Stimulated activated naive CD8-positive, alpha-beta T cell treated with anti-CD3 and anti-CD28 coated beads, Interleukin-15, Interleukin-2, amounts not matched to agents 100 ng/mL and 50 ng/mL, for 24 hours (primary cell): ENCODE data around the gene PGGT1B.

Experiments
- H3K27ac Mint-ChIP-seq: one replicate; pipeline ENCODE4 v1.8.0; 2021; ENCODE audit warnings: mild to moderate bottlenecking, mixed read lengths
- H3K27me3 Mint-ChIP-seq: one replicate; pipeline ENCODE4 v1.8.0; 2021; ENCODE audit warnings: mixed read lengths
- H3K36me3 Mint-ChIP-seq: one replicate; pipeline ENCODE4 v1.8.0; 2021; ENCODE audit warnings: low read depth, mixed read lengths
- H3K4me1 Mint-ChIP-seq: one replicate; pipeline ENCODE4 v1.8.0; 2021; ENCODE audit warnings: low read depth, mixed read lengths
- H3K4me3 Mint-ChIP-seq: one replicate; pipeline ENCODE4 v1.8.0; 2021; ENCODE audit warnings: mild to moderate bottlenecking, mixed read lengths
- H3K9me3 Mint-ChIP-seq: one replicate; pipeline ENCODE4 v1.8.0; 2021; ENCODE audit warnings: mixed read lengths

PGGT1B gene

DNA sequence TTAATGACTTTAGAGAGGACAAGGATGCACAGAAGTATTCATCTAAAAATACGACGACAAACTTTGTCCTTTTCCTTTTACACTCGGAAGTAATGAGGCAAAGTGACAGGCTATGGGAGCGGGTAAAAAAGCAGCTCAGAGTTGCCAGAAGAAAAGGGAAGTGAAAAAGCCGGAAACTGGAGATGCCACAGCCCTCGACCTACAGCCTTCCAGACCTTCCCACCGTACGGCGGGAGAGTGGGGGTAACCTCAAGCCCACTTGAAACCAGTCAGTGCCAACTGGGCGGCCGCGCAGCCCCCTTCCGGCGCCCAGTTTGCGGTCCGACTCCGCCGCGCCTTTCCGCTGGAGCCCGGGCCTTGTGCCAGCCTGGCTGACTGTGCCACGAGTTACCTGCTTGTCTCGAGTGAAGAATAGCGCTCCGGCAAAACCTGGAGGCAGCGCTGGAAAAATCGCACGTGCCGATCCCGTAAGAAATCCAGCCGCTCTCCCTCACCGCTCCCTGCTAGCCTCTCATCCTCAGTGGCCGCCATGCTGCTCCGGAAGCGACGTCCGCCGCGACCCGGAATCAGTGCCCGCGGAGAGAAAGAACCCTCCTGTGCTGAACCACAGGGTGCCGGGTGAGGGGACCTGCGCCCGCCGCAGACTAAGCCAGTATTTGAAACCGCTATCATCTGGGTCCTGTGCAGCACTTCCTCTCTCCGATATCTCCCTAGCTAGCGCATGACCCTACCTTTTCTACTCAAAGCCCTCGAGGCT lies at the start of gene PGGT1B:
Gene PGGT1B, minus strand, starts transcription at position 557 of the 757 bp plus-strand sequence. Its CDS starts 26 bp downstream, at position 531.
- peak within 1 kb of the TSS; percentile 91 for H3K4me3 Mint-ChIP-seq
- peak within 1 kb of the TSS; percentile 86 for H3K27ac Mint-ChIP-seq
- no peaks in the 10 kb centered on the region for H3K27me3 Mint-ChIP-seq
- no peaks in the 10 kb centered on the region for H3K36me3 Mint-ChIP-seq
- H3K9me3 Mint-ChIP-seq, result no peaks in the 10 kb centered on the region
- H3K4me1 Mint-ChIP-seq, result peaks cover 52% of the 10 kb centered on the region

DNA sequence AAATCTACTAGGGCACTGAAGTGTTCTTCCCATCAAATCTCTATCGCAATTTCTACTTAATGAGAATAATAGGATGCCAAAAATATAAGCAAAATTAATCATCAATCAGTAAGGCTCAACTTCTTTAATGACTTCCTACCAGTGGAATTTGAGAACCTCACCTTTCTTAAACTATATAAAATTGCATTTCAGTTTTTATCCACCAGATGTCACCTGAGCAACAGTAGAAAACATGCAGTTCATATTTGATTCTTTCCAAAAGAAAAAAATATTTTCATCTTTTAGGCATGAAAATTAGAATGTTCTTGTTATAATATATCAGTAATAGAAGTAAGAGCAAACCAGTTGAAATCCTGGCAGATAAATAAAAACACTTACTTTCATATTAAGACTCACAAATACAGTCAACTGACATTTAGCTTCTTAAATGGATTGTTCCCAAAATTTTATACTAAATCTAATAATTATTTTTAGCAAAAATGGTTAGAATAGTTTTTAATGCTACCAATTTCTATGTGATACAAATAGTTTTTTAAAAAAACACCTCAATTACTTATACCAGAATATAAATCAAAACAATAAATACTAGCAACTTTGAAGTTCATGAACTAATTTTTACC lies 47.2 kb upstream of the PGGT1B start:
- Mint-ChIP-seq H3K36me3 (no peaks in the 10 kb centered on the region), H3K4me1 (no peaks in the 10 kb centered on the region), H3K27ac (no peak overlapping the region), H3K27me3 (peaks cover 31% of the 10 kb centered on the region), H3K9me3 (no peaks in the 10 kb centered on the region), H3K4me3 (no peak overlapping the region)

- H3K9me3 Mint-ChIP-seq, result no peaks in the 10 kb centered on the region
- H3K36me3 Mint-ChIP-seq, result no peaks in the 10 kb centered on the region
- H3K27me3 Mint-ChIP-seq, result peaks cover 31% of the 10 kb centered on the region
- no peaks in the 10 kb centered on the region for H3K4me1 Mint-ChIP-seq
- no peak overlapping the region for H3K4me3 Mint-ChIP-seq
- no peak overlapping the region for H3K27ac Mint-ChIP-seq
These were observed 46.1 kb upstream of the PGGT1B start for GRCh38 chr5:115308815-115309214.

GRCh38 chr5:115306011-115306536 lies 43.4 kb upstream of the PGGT1B start:
- peaks cover 34% of the 10 kb centered on the region for H3K27me3 Mint-ChIP-seq
- no peak overlapping the region for H3K4me3 Mint-ChIP-seq
- no peaks in the 10 kb centered on the region for H3K4me1 Mint-ChIP-seq
- H3K36me3 Mint-ChIP-seq, result no peaks in the 10 kb centered on the region
- no peaks in the 10 kb centered on the region for H3K9me3 Mint-ChIP-seq
- no peak overlapping the region for H3K27ac Mint-ChIP-seq

- Mint-ChIP-seq H3K4me1 (no peaks in the 10 kb centered on the region), H3K4me3 (no peak overlapping the region), H3K36me3 (no peaks in the 10 kb centered on the region), H3K9me3 (no peaks in the 10 kb centered on the region), H3K27ac (no peak overlapping the region), H3K27me3 (peaks cover 31% of the 10 kb centered on the region)
These were observed 41.8 kb upstream of the PGGT1B start for GRCh38 chr5:115304496-115304895.

DNA sequence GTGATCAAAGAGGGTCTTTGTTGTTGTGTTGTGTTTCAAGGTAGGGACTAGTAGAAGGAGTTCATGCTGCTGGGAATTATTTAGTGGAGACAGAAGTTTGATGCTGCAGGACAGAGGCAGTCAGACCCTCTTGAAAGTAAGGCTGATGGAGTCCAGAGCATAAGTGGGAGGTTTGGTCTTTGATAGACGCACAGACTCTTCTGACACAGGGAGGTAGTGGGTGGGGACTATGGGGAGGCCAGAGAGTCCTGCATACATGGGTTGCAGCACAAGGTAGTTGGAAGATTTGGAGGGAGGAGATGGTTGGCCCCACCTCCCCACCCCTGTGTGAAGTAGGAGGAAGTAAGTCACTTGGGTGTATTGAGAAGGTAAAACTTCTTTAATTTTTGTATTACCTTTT lies 36.1 kb upstream of the PGGT1B start:
- H3K9me3 Mint-ChIP-seq, result no peaks in the 10 kb centered on the region
- H3K4me1 Mint-ChIP-seq, result peaks cover 4% of the 10 kb centered on the region
- H3K27ac Mint-ChIP-seq, result no peak overlapping the region
- no peaks in the 10 kb centered on the region for H3K36me3 Mint-ChIP-seq
- peaks cover 14% of the 10 kb centered on the region for H3K27me3 Mint-ChIP-seq
- H3K4me3 Mint-ChIP-seq, result no peak overlapping the region

DNA sequence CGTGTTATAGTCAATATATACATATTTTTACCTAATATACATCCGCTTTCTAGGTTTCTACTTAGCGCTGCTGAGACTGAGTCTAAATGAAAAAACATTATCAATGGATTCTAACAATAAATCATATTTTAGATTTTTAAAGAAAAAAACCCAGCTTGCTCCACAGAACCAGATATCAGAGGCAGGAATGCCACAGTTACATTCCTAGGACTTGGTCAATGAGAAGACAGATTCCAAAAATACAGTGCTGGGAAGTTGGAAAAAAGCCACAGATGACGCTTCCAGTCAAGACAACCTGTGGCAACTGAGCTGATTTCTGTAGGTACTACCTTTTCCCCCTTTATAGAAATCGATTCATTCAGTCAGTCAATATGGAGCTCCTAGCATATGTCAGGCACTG lies 34.4 kb upstream of the PGGT1B start:
- Mint-ChIP-seq H3K4me3 (peak overlapping the region; percentile 30), H3K36me3 (no peaks in the 10 kb centered on the region), H3K4me1 (peaks cover 4% of the 10 kb centered on the region), H3K9me3 (peaks cover 3% of the 10 kb centered on the region), H3K27ac (no peak overlapping the region), H3K27me3 (peaks cover 7% of the 10 kb centered on the region)

DNA sequence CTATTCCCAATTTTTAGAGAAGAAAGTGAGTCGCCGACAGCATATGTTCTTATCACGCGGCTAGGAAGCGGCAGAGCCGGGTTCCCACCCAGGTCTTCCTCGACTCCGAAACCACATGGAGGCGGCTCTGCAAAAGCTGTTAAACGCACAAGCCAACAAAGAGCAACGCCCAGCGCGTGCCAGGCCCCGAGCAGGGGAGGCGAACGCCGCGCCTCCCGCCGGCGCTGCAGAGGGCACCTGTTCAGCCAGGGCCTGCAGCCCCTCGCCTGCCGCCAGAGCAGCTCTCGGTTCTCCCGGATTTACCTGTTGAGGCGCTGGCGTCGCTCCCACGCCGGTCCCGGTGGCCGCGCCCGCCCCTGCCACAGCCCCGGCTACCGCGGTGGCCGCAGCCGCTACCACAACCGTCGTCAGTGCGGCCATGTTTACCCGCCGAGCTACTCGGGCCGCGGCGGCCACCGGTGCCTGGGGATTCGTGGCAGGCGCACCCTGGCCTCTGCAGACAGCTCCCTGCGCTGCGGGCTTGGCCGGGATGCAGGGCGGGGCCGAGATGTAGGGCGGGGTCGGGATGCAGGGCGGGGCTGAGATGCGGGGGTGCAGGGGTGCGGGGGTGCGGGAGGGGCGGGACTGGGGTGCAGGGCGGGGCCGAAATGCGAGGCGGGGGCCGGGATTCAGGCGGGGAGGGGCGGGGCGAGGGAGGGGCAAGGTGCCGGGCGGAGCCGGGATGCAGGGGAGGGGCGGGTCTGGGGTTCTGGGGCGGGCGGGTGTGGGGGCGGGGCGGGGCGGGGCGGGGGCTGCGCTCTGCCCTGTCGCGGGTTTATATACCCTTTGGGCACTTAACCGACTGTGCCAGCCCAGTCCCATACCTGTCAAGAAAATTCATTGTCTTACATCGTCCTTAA lies 33.7 kb upstream of the PGGT1B start, which contains the start of gene CCDC112:
Gene CCDC112, minus strand, starts transcription at position 531 of the 899 bp plus-strand sequence. Its CDS starts 111 bp downstream, at position 420.
- peak within 1 kb of the TSS; percentile 72 for H3K27ac Mint-ChIP-seq
- H3K4me1 Mint-ChIP-seq, result peaks cover 4% of the 10 kb centered on the region
- peaks cover 7% of the 10 kb centered on the region for H3K27me3 Mint-ChIP-seq
- H3K4me3 Mint-ChIP-seq, result peak within 1 kb of the TSS; percentile 85
- H3K36me3 Mint-ChIP-seq, result no peaks in the 10 kb centered on the region
- peaks cover 6% of the 10 kb centered on the region for H3K9me3 Mint-ChIP-seq

DNA sequence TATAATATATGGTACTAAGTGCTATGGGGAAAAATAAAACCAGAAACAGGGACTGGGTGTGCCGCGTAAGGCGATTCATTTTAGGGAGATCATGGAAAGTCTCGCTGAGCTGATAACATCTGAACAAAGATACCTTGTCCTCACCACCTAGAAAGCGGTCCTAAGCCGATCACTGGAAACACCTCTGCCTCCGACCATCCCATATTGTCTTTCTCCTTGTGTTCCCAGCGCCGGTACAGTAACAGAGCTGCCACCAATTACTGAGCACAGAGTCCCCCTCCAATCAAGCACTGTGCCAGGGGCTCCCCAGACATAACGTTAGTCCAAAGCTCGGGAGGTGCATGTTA lies 33.1 kb upstream of the PGGT1B start:
- Mint-ChIP-seq H3K4me1 (peaks cover 4% of the 10 kb centered on the region), H3K36me3 (no peaks in the 10 kb centered on the region), H3K4me3 (peak overlapping the region; percentile 85), H3K9me3 (peaks cover 6% of the 10 kb centered on the region), H3K27ac (peak overlapping the region; percentile 72), H3K27me3 (peaks cover 7% of the 10 kb centered on the region)

GRCh38 chr5:115291397-115291796 lies 28.7 kb upstream of the PGGT1B start:
- Mint-ChIP-seq H3K4me1 (peaks cover 7% of the 10 kb centered on the region), H3K9me3 (peaks cover 6% of the 10 kb centered on the region), H3K27me3 (peaks cover 3% of the 10 kb centered on the region)

DNA sequence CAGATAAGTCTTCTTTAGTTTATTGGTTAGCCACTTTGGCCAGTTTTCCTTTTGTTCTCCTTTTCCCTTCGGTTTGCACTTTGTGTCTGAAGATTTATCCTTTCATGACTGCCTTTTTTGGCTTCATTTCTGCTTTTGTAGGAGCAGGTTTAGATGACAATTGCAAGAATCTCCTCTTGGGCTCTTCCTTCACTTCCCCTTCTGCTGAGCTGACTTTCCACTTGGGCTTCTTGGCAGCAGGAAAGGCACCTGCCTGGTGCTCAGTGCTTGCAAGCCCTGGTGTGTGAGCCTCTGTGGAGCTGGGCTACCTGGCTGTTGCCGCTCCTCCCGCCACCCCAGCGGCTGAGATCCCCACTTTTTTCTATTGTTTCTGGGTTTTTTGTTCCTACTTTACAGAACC lies 26.4 kb upstream of the PGGT1B start:
- Mint-ChIP-seq H3K4me1 (peaks cover 9% of the 10 kb centered on the region), H3K9me3 (peaks cover 6% of the 10 kb centered on the region), H3K36me3 (no peaks in the 10 kb centered on the region), H3K27ac (no peak overlapping the region), H3K4me3 (no peak overlapping the region), H3K27me3 (no peaks in the 10 kb centered on the region)

More at GRCh38 chr5:115291397-115291796, 28.7 kb upstream of the PGGT1B start:
- no peaks in the 10 kb centered on the region for H3K36me3 Mint-ChIP-seq
- no peak overlapping the region for H3K27ac Mint-ChIP-seq
- no peak overlapping the region for H3K4me3 Mint-ChIP-seq

DNA sequence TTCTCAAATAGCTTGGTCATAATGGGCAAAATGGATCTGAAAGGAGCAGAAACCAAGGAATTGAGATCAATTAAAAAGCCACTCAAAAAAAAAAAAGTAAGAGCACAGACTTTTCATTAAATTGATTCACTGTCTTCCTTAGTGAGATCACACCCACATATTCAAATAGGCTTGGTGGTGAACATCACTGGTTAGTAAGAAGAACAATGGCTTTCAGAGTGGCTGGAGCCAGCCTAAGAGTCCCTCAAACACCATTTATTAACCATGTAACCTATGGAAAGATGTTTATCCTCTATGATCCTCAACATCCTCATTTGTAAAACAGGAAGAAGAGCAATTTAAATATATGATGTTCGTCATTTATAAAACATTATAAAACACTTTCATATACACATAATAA lies 21.3 kb upstream of the PGGT1B start:
- Mint-ChIP-seq H3K27ac (no peak overlapping the region), H3K4me3 (no peak overlapping the region)

DNA sequence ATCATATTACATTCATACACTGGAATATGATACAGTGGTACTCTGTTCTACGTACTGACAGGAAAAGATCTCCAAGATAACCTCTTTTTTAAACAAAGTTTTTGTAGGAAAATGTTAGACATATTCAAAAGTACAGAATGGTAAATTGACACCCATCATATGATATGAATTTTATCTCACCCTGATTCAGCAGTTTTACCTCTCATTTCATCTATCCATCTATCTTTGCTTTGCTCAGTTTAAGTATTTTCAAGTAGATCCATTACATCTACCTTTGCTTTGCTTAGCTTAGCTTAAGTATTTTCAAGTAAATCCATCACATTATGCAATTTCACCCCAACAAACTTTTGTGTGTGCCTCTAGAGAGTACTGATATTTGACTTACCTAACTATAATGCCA lies 19.5 kb upstream of the PGGT1B start:
- H3K36me3 Mint-ChIP-seq, result no peaks in the 10 kb centered on the region
- no peak overlapping the region for H3K27ac Mint-ChIP-seq
- H3K4me3 Mint-ChIP-seq, result no peak overlapping the region
- no peaks in the 10 kb centered on the region for H3K9me3 Mint-ChIP-seq
- H3K27me3 Mint-ChIP-seq, result no peaks in the 10 kb centered on the region
- peaks cover 6% of the 10 kb centered on the region for H3K4me1 Mint-ChIP-seq

More for the DNA sequence above, 21.3 kb upstream of the PGGT1B start:
- peaks cover 7% of the 10 kb centered on the region for H3K4me1 Mint-ChIP-seq
- no peaks in the 10 kb centered on the region for H3K9me3 Mint-ChIP-seq
- no peaks in the 10 kb centered on the region for H3K36me3 Mint-ChIP-seq
- no peaks in the 10 kb centered on the region for H3K27me3 Mint-ChIP-seq

GRCh38 chr5:115274584-115274983 lies 11.9 kb upstream of the PGGT1B start:
- Mint-ChIP-seq H3K9me3 (no peaks in the 10 kb centered on the region), H3K36me3 (peaks cover 4% of the 10 kb centered on the region), H3K27ac (no peak overlapping the region), H3K4me1 (peaks cover 8% of the 10 kb centered on the region), H3K27me3 (no peaks in the 10 kb centered on the region), H3K4me3 (no peak overlapping the region)
